H1 (cell line): ENCODE data around the gene DIPK1B. TPM values are rescaled to one million over a fixed set of nuclear protein-coding genes. Genes with fewer than 3 reads are reported as not detected.
A peak's percentile ranks its signal among the peaks of the same experiment; 100 is the strongest.

ENCODE experiments used
- CTCF ChIA-PET: fragments of 300-600 bp; sonication (Branson Sonifier 250); formaldehyde crosslinking; loops from one replicate; lab custom pipeline; 2021; ENCODE audit not compliant: partially characterized antibody; lab: Charles Lee
- POLR2A ChIA-PET: fragments of 300-600 bp; sonication (Branson Sonifier 250); formaldehyde crosslinking; loops from one replicate; lab custom pipeline; 2021; ENCODE audit warnings: inconsistent platforms; ENCODE audit not compliant: partially characterized antibody; lab: Charles Lee
- DNase-seq, 2 experiments: peaks; one replicate each; pipeline versions ENCODE4 v3.0.0 to v3.0.0-alpha.2; 2010 to 2022; ENCODE audit warnings: low spot score in 2 of 2, low read depth in 1 of 2, mixed read lengths in 1 of 2
- FAIRE-seq: peaks from 2 replicates; lab custom pipeline; 2011; peaks lifted over from hg19 to GRCh38; lab: Jason Lieb, UNC
- H2AFZ ChIP-seq: 2 replicates; pipeline ENCODE4 v1.8.1; 2012; ENCODE audit warnings: low read length, inconsistent platforms
- H2AK5ac ChIP-seq: 2 replicates; pipeline ENCODE4 v1.6.1; 2013; ENCODE audit warnings: low read depth, low read length
- H2BK120ac ChIP-seq: replicated peaks from 2 replicates; pipeline ENCODE3; 2013; ENCODE audit warnings: low read depth, low read length, inconsistent platforms
- H2BK12ac ChIP-seq: 2 replicates; pipeline ENCODE4 v1.6.1; 2013; ENCODE audit warnings: low read depth, low read length
- H2BK15ac ChIP-seq: 2 replicates; pipeline ENCODE4 v1.6.1; 2013; ENCODE audit warnings: low read length
- H2BK20ac ChIP-seq: 2 replicates; pipeline ENCODE4 v1.6.1; 2013; ENCODE audit warnings: low read length
- H2BK5ac ChIP-seq: 2 replicates; pipeline ENCODE4 v1.6.1; 2013; ENCODE audit warnings: low read depth, low read length
- H3K14ac ChIP-seq: 2 replicates; pipeline ENCODE4 v1.6.1; 2013; ENCODE audit warnings: inconsistent platforms; ENCODE audit not compliant: insufficient read length
- H3K18ac ChIP-seq: 2 replicates; pipeline ENCODE4 v1.6.1; 2013; ENCODE audit warnings: low read length; ENCODE audit errors: extremely low read depth
- H3K23ac ChIP-seq: 2 replicates; pipeline ENCODE4 v1.6.1; 2013; ENCODE audit warnings: inconsistent platforms; ENCODE audit not compliant: insufficient read length
- H3K23me2 ChIP-seq: 2 replicates; pipeline ENCODE4 v1.6.1; 2013; ENCODE audit warnings: low read depth, low read length
- H3K27ac ChIP-seq: 2 replicates; pipeline ENCODE4 v1.6.1; 2011; ENCODE audit warnings: low read depth, low read length, inconsistent platforms
- H3K27me3 ChIP-seq, 4 experiments: replicated peaks in 1 of 4; 1 replicate in 1 of 4; 2 replicates in 3 of 4; pipeline versions ENCODE4 v1.6.1 to v1.8.1; 2011 to 2013; ENCODE audit warnings: low read length in 3 of 4, mild to moderate bottlenecking in 3 of 4, inconsistent platforms in 2 of 4, mixed read lengths in 2 of 4, moderate library complexity in 1 of 4; ENCODE audit not compliant: control insufficient read depth in 3 of 4, insufficient read depth in 3 of 4; ENCODE audit errors: extremely low read depth in 1 of 4
- H3K36me3 ChIP-seq, 4 experiments: 2 replicates each; pipeline versions ENCODE4 v1.6.1 to v1.8.1; 2011 to 2013; ENCODE audit warnings: mild to moderate bottlenecking in 4 of 4, low read length in 3 of 4, moderate library complexity in 2 of 4, control low read depth in 1 of 4, inconsistent platforms in 1 of 4; ENCODE audit not compliant: insufficient read depth in 4 of 4, control insufficient read depth in 2 of 4
- H3K4ac ChIP-seq: replicated peaks from 2 replicates; pipeline ENCODE3; 2013; ENCODE audit warnings: low read length, low read depth, mixed read lengths, inconsistent platforms; ENCODE audit not compliant: insufficient read length
- H3K4me1 ChIP-seq, 4 experiments: replicated peaks in 1 of 4; 1 replicate in 1 of 4; 2 replicates in 3 of 4; pipeline versions ENCODE4 v1.6.1 to v1.8.1; 2011 to 2013; ENCODE audit warnings: low read length in 3 of 4, inconsistent platforms in 2 of 4, mixed read lengths in 1 of 4; ENCODE audit not compliant: insufficient read depth in 4 of 4, control insufficient read depth in 3 of 4
- H3K4me2 ChIP-seq, 2 experiments: 2 replicates each; pipeline versions ENCODE4 v1.6.1 to v1.8.1; 2011 to 2013; ENCODE audit warnings: low read depth in 2 of 2, low read length in 2 of 2, control low read depth in 1 of 2, inconsistent platforms in 1 of 2, mild to moderate bottlenecking in 1 of 2; ENCODE audit not compliant: insufficient read depth in 1 of 2
- H3K4me3 ChIP-seq, 4 experiments: fragments of 200-600, 300-600 bp in 1 of 4; sonication (generic), shearing (Covaris generic), sonication (Bioruptor Twin) in 1 of 4; 2 replicates each; pipeline versions ENCODE4 v1.5.1 to v1.8.1; 2011 to 2016; ENCODE audit warnings: low read length in 4 of 4, low read depth in 3 of 4, control low read depth in 2 of 4, inconsistent platforms in 2 of 4, mild to moderate bottlenecking in 2 of 4, mixed read lengths in 1 of 4, moderate library complexity in 1 of 4; ENCODE audit not compliant: insufficient read depth in 2 of 4; ENCODE audit errors: extremely low read depth in 1 of 4
- H3K56ac ChIP-seq: replicated peaks from 2 replicates; pipeline ENCODE3; 2013; ENCODE audit warnings: low read depth, mild to moderate bottlenecking, mixed read lengths, low read length, inconsistent platforms; ENCODE audit not compliant: insufficient read length
- H3K79me1 ChIP-seq: 2 replicates; pipeline ENCODE4 v1.6.1; 2013; ENCODE audit warnings: low read depth, low read length, control low read depth
- H3K79me2 ChIP-seq, 2 experiments: 2 replicates each; pipeline versions ENCODE4 v1.6.1 to v1.8.1; 2012 to 2013; ENCODE audit warnings: low read length in 2 of 2, mild to moderate bottlenecking in 2 of 2, inconsistent platforms in 1 of 2; ENCODE audit not compliant: insufficient read depth in 2 of 2, control insufficient read depth in 1 of 2
- H3K9ac ChIP-seq, 4 experiments: replicated peaks in 1 of 4; 1 replicate in 1 of 4; 2 replicates in 3 of 4; pipeline versions ENCODE4 v1.6.1 to v1.8.1; 2011 to 2013; ENCODE audit warnings: low read depth in 3 of 4, low read length in 3 of 4, control low read depth in 2 of 4, mild to moderate bottlenecking in 2 of 4, moderate library complexity in 2 of 4, inconsistent platforms in 1 of 4; ENCODE audit errors: extremely low read depth in 1 of 4
- H3K9me3 ChIP-seq, 2 experiments: 2 replicates each; pipeline versions ENCODE4 v1.6.1 to v1.8.1; 2012 to 2013; ENCODE audit warnings: mild to moderate bottlenecking in 2 of 2, moderate library complexity in 2 of 2, control low read depth in 1 of 2, inconsistent platforms in 1 of 2, low read depth in 1 of 2, low read length in 1 of 2, mixed read lengths in 1 of 2; ENCODE audit not compliant: insufficient read depth in 2 of 2
- H4K20me1 ChIP-seq, 2 experiments: replicated peaks in 1 of 2; 2 replicates each; pipeline versions ENCODE3 to v1.8.1; 2011 to 2013; ENCODE audit warnings: inconsistent platforms in 2 of 2, low read length in 2 of 2, mild to moderate bottlenecking in 1 of 2; ENCODE audit not compliant: insufficient read depth in 2 of 2, control insufficient read depth in 1 of 2
- H4K5ac ChIP-seq: 2 replicates; pipeline ENCODE4 v1.6.1; 2013; ENCODE audit warnings: low read length, low read depth, mixed read lengths, inconsistent platforms; ENCODE audit not compliant: insufficient read length
- H4K8ac ChIP-seq: 2 replicates; pipeline ENCODE4 v1.8.0; 2013; ENCODE audit warnings: mild to moderate bottlenecking, moderate library complexity, low read length, inconsistent platforms; ENCODE audit not compliant: insufficient read depth; ENCODE audit errors: extremely low read depth
- H4K91ac ChIP-seq: replicated peaks from 2 replicates; pipeline ENCODE3; 2013; ENCODE audit warnings: low read length, mixed read lengths, inconsistent platforms; ENCODE audit not compliant: insufficient read length
- KDM1A ChIP-seq: fragments of 200-600, 300-600 bp; sonication (generic); IDR thresholded peaks from 2 replicates; pipeline ENCODE4 v1.7.1; 2016; ENCODE audit warnings: mild to moderate bottlenecking, low read length, borderline replicate concordance
- RNF2 ChIP-seq: fragments of 200-900, 300-1000 bp; sonication (generic); IDR thresholded peaks from 2 replicates; pipeline ENCODE4 v1.7.1; 2016; ENCODE audit warnings: borderline replicate concordance, low read depth, mild to moderate bottlenecking, antibody characterized with exemption, low read length; ENCODE audit not compliant: poor library complexity, severe bottlenecking; ENCODE audit errors: missing control alignments
- WGBS, 2 experiments: shearing (Covaris generic) in 1 of 2; methylation state at CpG; one replicate each; pipeline versions ENCODE4 v1.1.6 to v1.1.7; 2013 to 2015; ENCODE audit warnings: low lambda C conversion rate in 2 of 2, mixed read lengths in 2 of 2, inconsistent platforms in 1 of 2, low coverage in 1 of 2, missing lambda C conversion rate in 1 of 2; ENCODE audit not compliant: insufficient replicate concordance in 2 of 2, insufficient coverage in 1 of 2, insufficient read length in 1 of 2; ENCODE audit errors: extremely low coverage in 1 of 2, missing lambda C conversion rate in 1 of 2; 5-methylcytosine and 5-hydroxymethylcytosine counted together
- polyA plus RNA-seq, 7 experiments: library from polyadenylated mRNA; depleted of rRNA in 3 of 7; stranded (reverse) in 5 of 7; unstranded in 2 of 7; fragments of >200 nt in 5 of 7; fragments of 200-250 nt in 2 of 7; gene quantifications; 1 replicate in 5 of 7; 2 replicates in 1 of 7; 4 replicates in 1 of 7; pipeline versions ENCODE4 v1.2.1 to v1.2.3, GENCODE V29; 2011 to 2013; ENCODE audit warnings: missing spikeins in 2 of 7, mixed read lengths in 2 of 7
- total RNA-seq: library from RNA; stranded (reverse); fragmentation: NEBNext Ultra II Directional; extraction: Animal tissue kit (Norgen Biotek cat#: 25700); gene quantifications from 2 replicates; pipeline ENCODE4 v1.2.1, GENCODE V29; 2021

DIPK1B gene
- total and polyA plus RNA-seq, 2 of the 8 experiments (the other 6 are each of a cell fraction or from before 2014, with no cell fraction given), result 32.3 to 64.8 TPM

GRCh38 chr9:136757751-136758140 lies 45.4 kb downstream of the DIPK1B start:
- WGBS, 2 experiments, result 83% methylated on average over 16 of the region's 20 CpGs; no CpG with 5 or more reads in 1 of the 2 experiments
- Histone ChIP-seq H4K5ac (no peak overlapping the region), H2BK5ac (no peak overlapping the region), H3K23ac (no peak overlapping the region), H2BK20ac (no peak overlapping the region), H4K91ac (no peak overlapping the region), H3K18ac (no peak overlapping the region), H3K4me2 (no peak overlapping the region), H2BK12ac (no peak overlapping the region), H3K27me3 (no peaks in the 10 kb centered on the region), H4K20me1 (no peaks in the 10 kb centered on the region), H3K23me2 (no peaks in the 10 kb centered on the region; the same call in 1 of the 2 replicates), H3K9me3 (peaks cover 0 to 6% of the 10 kb centered on the region in 2 experiments; a peak in 1 of 4 replicates), H2BK15ac (no peak overlapping the region), H3K36me3 (no peaks in the 10 kb centered on the region), H3K4me1 (peaks cover 0 to 6% (median 3%) of the 10 kb centered on the region in 4 experiments; a peak in 4 of 7 replicates), H3K79me2 (no peaks in the 10 kb centered on the region), H2AFZ (no peak overlapping the region), H3K27ac (no peak overlapping the region), H2AK5ac (no peak overlapping the region), H4K8ac (no peak overlapping the region), H2BK120ac (no peak overlapping the region), H3K9ac (no peak overlapping the region), H3K79me1 (no peaks in the 10 kb centered on the region), H3K14ac (no peak overlapping the region), H3K56ac (no peak overlapping the region), H3K4me3 (no peak overlapping the region), H3K4ac (no peak overlapping the region)
- FAIRE-seq (no peak), DNase-seq (no peak)
- POLR2A ChIA-PET, result interaction anchor here (1.0 to 3.0 kb wide), 5 partner anchors 16 to 32 kb away, joined by 4 to 26 read pairs (median 5); no protein-coding TSS in a partner anchor
- CTCF ChIA-PET, result interaction anchor here (0.6 to 5.1 kb wide), 24 partner anchors 8 to 312 kb away, joined by 3 to 42 read pairs (median 4); partner anchors contain the start of genes AJM1, LCN10, LCN6 and SAPCD2
- peak; percentile 22 for TF ChIP-seq RNF2
- TF ChIP-seq KDM1A, result no peak
